DND-41 (cell line): ENCODE data around the gene NDUFB5.

ENCODE experiments used
- ATAC-seq: fragments of 200-7000 bp; cut with Tn5 transposase; 3 replicates; pipeline ENCODE4 v1.9.1; 2021; ENCODE audit warnings: low read depth; ENCODE audit not compliant: insufficient read depth
- DNase-seq: peaks from one replicate; pipeline ENCODE4 v3.0.0-alpha.2; 2020
- H2AFZ ChIP-seq: 2 replicates; pipeline ENCODE4 v1.6.0; 2012; ENCODE audit warnings: low read depth, low read length
- H3K27ac ChIP-seq: 2 replicates; pipeline ENCODE4 v1.5.1; 2012; ENCODE audit warnings: low read length, inconsistent platforms
- H3K27me3 ChIP-seq: fragments of 200-600 bp; sonication (generic); 2 replicates; pipeline ENCODE4 v1.6.0; 2012; ENCODE audit warnings: low read length, mild to moderate bottlenecking, inconsistent platforms; ENCODE audit not compliant: insufficient read depth, poor library complexity
- H3K36me3 ChIP-seq: 2 replicates; pipeline ENCODE4 v1.5.1; 2012; ENCODE audit warnings: low read length, inconsistent platforms; ENCODE audit not compliant: insufficient read depth
- H3K4me1 ChIP-seq: 2 replicates; pipeline ENCODE4 v1.5.1; 2012; ENCODE audit warnings: mild to moderate bottlenecking, low read length; ENCODE audit not compliant: insufficient read depth
- H3K4me2 ChIP-seq: 2 replicates; pipeline ENCODE4 v1.6.0; 2012; ENCODE audit warnings: mild to moderate bottlenecking, moderate library complexity, low read length, inconsistent platforms; ENCODE audit not compliant: insufficient read depth
- H3K4me3 ChIP-seq, 2 experiments: fragments of 200-600 bp in 1 of 2; shearing (Covaris generic) in 1 of 2; 2 replicates each; pipeline ENCODE4 v1.5.1; 2012 to 2016; ENCODE audit warnings: inconsistent platforms in 2 of 2, low read length in 2 of 2, mild to moderate bottlenecking in 2 of 2, low read depth in 1 of 2, moderate library complexity in 1 of 2
- H3K79me2 ChIP-seq: 2 replicates; pipeline ENCODE4 v1.6.0; 2012; ENCODE audit warnings: low read length, inconsistent platforms; ENCODE audit not compliant: insufficient read depth
- H3K9ac ChIP-seq: 2 replicates; pipeline ENCODE4 v1.6.0; 2012; ENCODE audit warnings: low read depth, mild to moderate bottlenecking, inconsistent platforms, low read length, moderate library complexity
- H3K9me3 ChIP-seq: 2 replicates; pipeline ENCODE4 v1.5.1; 2012; ENCODE audit warnings: low read length, moderate library complexity, mild to moderate bottlenecking, inconsistent platforms; ENCODE audit not compliant: insufficient read depth, severe bottlenecking
- H4K20me1 ChIP-seq: 2 replicates; pipeline ENCODE4 v1.6.0; 2012; ENCODE audit warnings: low read length; ENCODE audit not compliant: insufficient read depth
- CTCF ChIP-seq: IDR thresholded peaks from 2 replicates; pipeline ENCODE4 v1.5.1; 2012; ENCODE audit warnings: borderline replicate concordance, low read length, moderate library complexity, mild to moderate bottlenecking; ENCODE audit not compliant: poor library complexity, severe bottlenecking; ENCODE audit errors: extremely low read depth
- EZH2 ChIP-seq: IDR thresholded peaks from 3 replicates; pipeline ENCODE4 v1.6.1; 2012; ENCODE audit warnings: borderline replicate concordance, low read depth, mild to moderate bottlenecking, moderate library complexity, low read length, inconsistent platforms; ENCODE audit not compliant: severe bottlenecking

Gene NDUFB5

GRCh38 chr3:179608931-179609720, 4.5 kb downstream of the NDUFB5 start:
- H3K9me3 ChIP-seq: no peaks in the 10 kb centered on the region
- TF ChIP-seq CTCF (no peak), EZH2 (no peak)
- no peak overlapping the region for H3K4me3 ChIP-seq
- no peak for DNase-seq
- no peaks in the 10 kb centered on the region for H3K36me3 ChIP-seq
- peaks cover 21% of the 10 kb centered on the region for H3K4me1 ChIP-seq
- H3K27me3 ChIP-seq: no peaks in the 10 kb centered on the region
- no peak overlapping the region for H3K9ac ChIP-seq
- ATAC-seq: no peak
- no peaks in the 10 kb centered on the region for H4K20me1 ChIP-seq
- no peak overlapping the region for H3K4me2 ChIP-seq
- no peak overlapping the region for H3K27ac ChIP-seq
- H3K79me2 ChIP-seq: peaks cover 58% of the 10 kb centered on the region
- no peak overlapping the region for H2AFZ ChIP-seq

DNA sequence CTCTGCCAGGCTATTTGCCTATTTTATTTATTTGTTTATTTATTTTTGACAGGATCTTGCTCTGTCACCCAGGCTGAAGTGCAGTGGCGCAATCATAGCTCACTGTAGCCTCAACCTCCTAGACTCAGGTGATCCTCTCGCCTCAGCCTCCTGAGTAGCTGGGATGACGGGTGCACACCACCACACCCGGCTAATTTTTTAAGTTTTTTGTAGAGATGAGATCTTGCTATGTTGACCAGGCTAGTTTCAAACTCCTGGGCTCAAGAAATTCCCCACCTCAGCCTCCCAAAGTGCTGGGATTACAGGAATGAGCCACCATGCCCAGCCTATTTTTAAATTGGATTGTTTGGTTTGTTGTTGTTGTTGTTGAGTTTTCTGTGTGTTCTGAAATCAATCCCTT, 5.5 kb downstream of the NDUFB5 start:
- no peak for DNase-seq
- no peaks in the 10 kb centered on the region for H4K20me1 ChIP-seq
- no peak overlapping the region for H3K27ac ChIP-seq
- no peak overlapping the region for H3K4me2 ChIP-seq
- peaks cover 51% of the 10 kb centered on the region for H3K79me2 ChIP-seq
- ATAC-seq: no peak
- no peak overlapping the region for H3K4me3 ChIP-seq
- no peak overlapping the region for H3K9ac ChIP-seq
- no peaks in the 10 kb centered on the region for H3K36me3 ChIP-seq
- H3K9me3 ChIP-seq: no peaks in the 10 kb centered on the region
- H2AFZ ChIP-seq: no peak overlapping the region
- no peak for TF ChIP-seq EZH2
- no peak for TF ChIP-seq CTCF
- H3K4me1 ChIP-seq: peaks cover 20% of the 10 kb centered on the region
- H3K27me3 ChIP-seq: no peaks in the 10 kb centered on the region

- no peak overlapping the region for H2AFZ ChIP-seq
- H3K27me3 ChIP-seq: no peaks in the 10 kb centered on the region
- H3K4me3 ChIP-seq: no peak overlapping the region; a peak in 1 of 4 replicates
- no peak for TF ChIP-seq CTCF
- no peak for TF ChIP-seq EZH2
- no peaks in the 10 kb centered on the region for H3K4me1 ChIP-seq
- H4K20me1 ChIP-seq: no peaks in the 10 kb centered on the region
- no peaks in the 10 kb centered on the region for H3K9me3 ChIP-seq
- peaks cover 23% of the 10 kb centered on the region for H3K79me2 ChIP-seq
- H3K9ac ChIP-seq: no peak overlapping the region
- H3K4me2 ChIP-seq: no peak overlapping the region
- H3K27ac ChIP-seq: no peak overlapping the region
- ATAC-seq (no peak), DNase-seq (no peak)
- peaks cover 21% of the 10 kb centered on the region; the same call in 1 of the 2 replicates for H3K36me3 ChIP-seq
Observed at GRCh38 chr3:179613807-179614206, 9.2 kb downstream of the NDUFB5 start.
